KG1 (cell line): ENCODE measurements around the gene SEL1L2.

Source experiments
- DNase-seq: peaks from one replicate; lab custom pipeline; 2025; lab: John Stamatoyannopoulos, UW

SEL1L2 gene

GRCh38 chr20:13930281-13930680, 60.1 kb downstream of the SEL1L2 start:
- DNase-seq: no peak

GRCh38 chr20:13929836-13930235, 60.6 kb downstream of the SEL1L2 start:
- no peak for DNase-seq

DNA sequence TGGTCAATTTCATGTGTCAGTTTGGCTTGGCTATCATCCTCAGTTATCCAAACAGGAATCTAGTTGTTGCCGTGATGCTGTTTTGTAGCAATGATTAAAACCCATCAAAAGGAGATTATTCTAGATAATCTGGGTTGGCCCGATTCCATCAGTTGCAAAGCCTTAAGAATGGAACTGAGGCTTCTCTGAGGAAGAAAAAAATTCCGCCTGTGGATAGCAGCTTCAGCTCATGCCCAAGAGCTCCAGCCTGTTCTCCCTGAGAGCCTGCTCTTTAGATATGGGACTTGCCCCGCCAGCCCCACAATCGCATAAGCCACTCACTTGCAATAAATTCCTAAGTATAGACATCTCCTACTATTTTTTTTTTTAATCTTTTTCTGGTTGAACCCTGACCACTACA, 61.5 kb downstream of the SEL1L2 start:
- DNase-seq: no peak

DNA sequence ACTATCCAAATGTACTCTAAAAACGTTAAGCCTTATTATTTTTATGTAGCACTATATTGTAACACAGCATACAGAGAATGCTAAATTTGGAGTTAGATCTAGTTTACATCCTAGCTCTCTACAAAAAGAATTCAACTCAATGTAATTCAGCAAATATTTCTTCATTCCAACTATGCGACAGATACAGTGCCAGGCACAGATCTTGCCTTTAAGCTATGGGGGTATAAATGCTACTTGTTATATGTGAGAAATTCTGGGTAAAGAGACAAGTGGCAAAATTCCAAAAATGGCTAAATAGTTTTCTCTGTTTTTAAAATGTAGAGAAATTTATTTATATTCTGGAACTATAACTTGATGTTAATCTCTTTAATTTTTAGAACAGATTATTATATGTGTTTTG, 63.2 kb downstream of the SEL1L2 start:
- no peak for DNase-seq

- DNase-seq: no peak
Measured at GRCh38 chr20:13922241-13922640, 68.2 kb downstream of the SEL1L2 start.

GRCh38 chr20:13915284-13915683, 75.1 kb downstream of the SEL1L2 start:
- no peak for DNase-seq

DNA sequence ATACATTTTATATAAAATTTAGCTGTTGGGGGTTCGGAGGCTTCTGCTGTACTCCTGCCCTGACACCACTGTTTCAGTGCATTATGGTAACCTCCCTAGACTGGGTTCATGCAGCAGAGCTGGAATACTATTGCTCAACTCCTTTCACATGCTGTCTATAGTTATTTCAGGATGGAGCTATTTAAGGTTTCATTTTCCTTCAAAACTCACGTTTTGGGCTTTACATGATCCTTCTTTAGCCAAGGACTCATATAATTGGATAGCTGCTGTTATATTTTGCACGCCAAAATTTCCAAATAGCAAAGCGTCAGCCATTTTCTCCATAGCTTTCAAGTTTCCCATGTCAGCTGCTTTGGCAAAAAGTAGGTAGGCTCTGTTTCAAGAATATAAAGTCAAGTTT, 76.8 kb downstream of the SEL1L2 start:
- no peak for DNase-seq

DNA sequence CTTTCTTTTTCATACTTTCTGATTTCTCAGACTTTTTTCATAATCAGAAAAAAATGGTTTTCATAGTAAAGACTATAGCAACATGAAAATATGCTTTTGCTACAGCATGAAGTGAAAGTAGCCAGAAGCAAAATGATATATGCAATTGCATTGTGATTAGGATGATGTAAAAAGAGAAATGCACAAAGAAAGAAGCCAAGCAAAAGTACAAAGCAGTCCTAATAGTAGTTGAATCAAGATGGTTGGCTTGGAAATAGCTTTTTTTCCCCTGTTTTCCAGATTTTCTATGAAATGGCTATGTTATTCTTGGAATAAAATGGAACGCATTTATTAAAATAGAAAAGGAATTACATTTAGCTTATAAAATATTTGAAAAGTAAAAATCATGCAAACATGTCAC, 77.3 kb downstream of the SEL1L2 start:
- no peak for DNase-seq

DNA sequence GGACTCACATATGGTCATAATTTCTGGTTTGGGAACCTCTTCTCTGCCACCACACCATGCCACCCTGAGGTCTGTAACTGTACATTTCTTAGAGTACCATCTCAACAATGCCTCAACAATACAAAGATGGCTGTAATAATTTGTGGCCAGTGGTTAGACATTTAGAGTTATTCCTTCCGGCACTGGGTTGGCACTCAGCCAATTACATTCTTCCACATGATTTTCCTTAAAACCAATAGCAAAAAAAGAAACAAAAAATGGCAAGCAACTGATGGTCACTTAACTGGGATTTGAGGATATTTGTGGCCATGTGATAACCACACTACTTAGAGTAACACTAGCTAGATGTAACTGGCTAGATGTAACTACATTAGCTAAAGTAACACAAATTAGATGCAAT, 79.9 kb downstream of the SEL1L2 start:
- DNase-seq: no peak

GRCh38 chr20:13909067-13909466, 81.3 kb downstream of the SEL1L2 start:
- DNase-seq: no peak

DNA sequence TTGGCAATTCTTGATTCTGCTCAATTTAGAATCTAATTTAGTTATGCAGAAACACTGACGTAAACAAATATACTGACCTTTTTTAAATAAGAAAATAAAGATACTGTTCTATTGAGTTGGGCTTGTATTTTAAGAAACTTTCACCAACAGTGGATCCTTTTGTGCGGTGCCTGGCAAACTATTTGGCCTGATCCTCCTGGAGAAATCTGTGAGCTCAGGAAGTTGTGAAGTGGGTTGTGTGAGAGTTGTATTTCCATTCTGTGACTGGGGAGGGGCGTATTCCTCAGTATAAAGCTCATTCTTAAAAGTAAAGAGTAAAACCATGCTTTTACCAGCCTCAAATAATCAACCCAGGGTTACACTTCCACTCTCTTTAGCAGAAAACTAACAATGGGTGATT, 85.6 kb downstream of the SEL1L2 start:
- DNase-seq: no peak

DNA sequence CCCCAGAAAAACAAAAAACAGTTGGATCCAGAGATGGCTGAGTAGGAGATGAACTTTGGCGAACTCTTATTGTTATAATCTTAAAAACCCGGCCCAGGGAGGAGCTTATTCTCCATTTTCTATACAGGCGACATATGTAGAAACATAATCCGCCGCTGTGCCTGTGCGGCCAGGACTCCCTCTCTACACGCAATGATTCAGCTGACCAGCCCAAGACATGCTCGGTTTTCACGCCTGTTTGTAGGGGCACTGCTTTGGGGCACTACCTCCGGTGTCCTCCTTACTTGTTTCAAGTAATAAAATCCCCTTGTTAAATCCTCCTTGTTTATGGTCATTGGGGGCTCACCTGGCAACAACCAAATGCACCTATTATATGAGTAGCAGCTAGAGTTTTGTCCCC, 89.9 kb downstream of the SEL1L2 start:
- DNase-seq: no peak

DNA sequence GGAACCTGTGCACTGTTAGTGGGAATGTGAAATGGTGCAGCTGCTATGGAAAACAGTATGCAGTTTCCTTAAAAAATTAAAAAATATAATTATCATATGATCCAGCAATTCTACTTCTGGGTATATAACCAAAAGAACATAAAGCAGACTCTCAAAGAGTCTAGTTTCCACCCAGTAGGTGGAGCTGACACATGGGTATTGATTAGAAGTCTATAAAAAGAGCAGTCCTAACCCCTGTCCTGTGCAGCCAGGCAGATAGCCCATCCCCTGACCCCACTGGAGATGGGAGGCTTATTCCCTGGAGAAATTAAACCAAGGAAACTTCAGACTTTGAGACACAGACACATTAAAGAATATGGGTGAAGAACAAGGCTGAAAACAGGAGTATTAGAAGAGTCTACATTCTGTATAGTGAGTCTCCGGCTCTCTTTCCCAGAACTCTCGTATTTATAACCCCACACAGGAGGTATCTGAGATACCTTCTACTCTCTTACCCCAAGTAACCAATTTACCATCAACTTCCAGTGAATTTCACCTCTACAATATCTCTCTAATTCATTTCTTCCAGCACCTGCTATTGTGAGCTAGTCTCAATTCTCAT, 92.3 kb downstream of the SEL1L2 start:
- DNase-seq: no peak

- DNase-seq: no peak
Measured at GRCh38 chr20:13891575-13891974, 98.8 kb downstream of the SEL1L2 start.

- no peak for DNase-seq
Measured at GRCh38 chr20:13884803-13885202, 105.6 kb downstream of the SEL1L2 start.

DNA sequence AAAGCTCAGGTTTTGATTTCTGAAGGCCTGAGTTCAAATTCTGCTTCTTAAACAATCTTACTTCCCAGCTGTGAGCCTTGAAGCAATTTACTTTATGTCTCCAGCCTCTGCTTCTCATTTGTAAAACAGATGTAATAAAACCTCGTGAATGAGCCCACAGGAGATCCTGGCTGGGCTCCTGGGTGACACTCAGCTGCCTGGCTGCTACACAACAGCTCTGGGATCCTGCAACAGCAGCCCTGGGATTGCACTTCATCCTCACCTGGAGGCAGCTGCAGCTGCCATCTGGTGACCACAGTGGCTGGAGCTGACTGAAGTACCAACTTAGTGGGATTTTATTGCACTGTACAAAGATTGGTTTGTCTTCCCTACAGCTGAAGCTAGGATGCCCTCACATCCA, 107.0 kb downstream of the SEL1L2 start:
- no peak for DNase-seq

GRCh38 chr20:13878566-13878965, 111.8 kb downstream of the SEL1L2 start:
- no peak for DNase-seq

DNA sequence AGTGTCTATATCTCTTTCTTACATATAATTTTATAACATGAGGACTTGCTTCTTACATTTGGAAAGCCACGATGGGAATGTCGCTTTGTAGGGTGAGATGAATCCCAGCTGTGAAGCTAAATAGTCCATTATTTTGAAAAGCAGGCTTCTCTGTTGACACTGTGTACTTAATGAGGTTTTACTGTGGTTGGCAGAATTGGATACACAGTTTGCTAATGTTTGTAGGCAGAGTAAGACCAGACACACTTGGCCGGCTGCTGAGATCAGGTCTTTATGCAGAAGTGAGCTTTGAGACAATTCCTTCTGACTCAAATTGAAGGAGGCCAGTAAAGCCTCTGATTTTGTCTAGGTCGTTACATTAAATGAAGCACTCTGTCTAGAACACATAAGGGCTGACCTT, 112.6 kb downstream of the SEL1L2 start:
- no peak for DNase-seq

- no peak for DNase-seq
Measured at GRCh38 chr20:13875265-13875811, 115.1 kb downstream of the SEL1L2 start.

- no peak for DNase-seq
Measured at GRCh38 chr20:13874394-13875157, 115.8 kb downstream of the SEL1L2 start.

GRCh38 chr20:13873831-13874230, 116.6 kb downstream of the SEL1L2 start:
- DNase-seq: no peak

- no peak for DNase-seq
Measured at GRCh38 chr20:13870170-13870748, 120.2 kb downstream of the SEL1L2 start.

GRCh38 chr20:13868331-13868730, 122.1 kb downstream of the SEL1L2 start:
- no peak for DNase-seq
